ENCODE results near the gene MAMDC2. TPM values are rescaled to one million over a fixed set of nuclear protein-coding genes. Genes with fewer than 3 reads are reported as not detected.

Gene MAMDC2
- total RNA-seq, 1 experiment from 2014 or later = 4.6 TPM

DNA sequence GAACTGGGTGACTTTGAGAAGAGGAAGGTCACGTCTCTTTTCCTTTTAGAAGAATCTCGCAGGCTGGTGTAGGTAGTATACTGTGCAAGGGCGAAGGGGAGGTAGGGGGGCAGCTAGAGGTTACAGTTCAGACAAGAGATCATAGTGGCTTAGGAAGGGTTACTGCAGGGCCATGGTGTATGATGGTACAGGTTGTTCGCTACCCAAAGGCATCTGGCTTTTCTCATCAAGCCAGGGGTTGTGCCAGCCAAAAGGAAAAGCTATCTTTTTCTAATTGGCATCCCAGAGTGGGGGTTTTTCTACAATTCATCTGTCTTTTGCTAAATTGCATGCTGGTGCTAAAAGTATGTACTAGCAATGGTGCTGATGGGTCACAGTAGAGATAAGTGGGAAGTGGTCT, 22.8 kb downstream of the MAMDC2 start:
- no peak overlapping the region for H2BK15ac ChIP-seq (ENCODE audit: low read depth, low read length)

More for the DNA sequence above, 22.8 kb downstream of the MAMDC2 start:
- H2BK20ac ChIP-seq (ENCODE audit: low read depth, low read length, poor library complexity, severe bottlenecking) = no peak overlapping the region
- no peaks in the 10 kb centered on the region for H3K27me3 Mint-ChIP-seq (ENCODE audit: low read depth)
- peaks cover 3 to 7% of the 10 kb centered on the region in 2 experiments for H3K4me1 Mint-ChIP-seq
- no peaks in the 10 kb centered on the region for H3K36me3 Mint-ChIP-seq (ENCODE audit: insufficient read depth in 1 of 3, low read depth in 3 of 3)
- H4K91ac ChIP-seq (ENCODE audit: insufficient read length, low read depth, low read length) = no peak overlapping the region
- H4K20me1 ChIP-seq (ENCODE audit: control insufficient read depth, insufficient read depth, insufficient read length) = no peaks in the 10 kb centered on the region
- H2AFZ ChIP-seq (ENCODE audit: low read length) = no peak overlapping the region
- H3K79me1 ChIP-seq (ENCODE audit: insufficient read depth, low read depth, low read length, poor library complexity, severe bottlenecking) = no peaks in the 10 kb centered on the region
- H2AK5ac ChIP-seq (ENCODE audit: insufficient read length, low read length) = no peak overlapping the region
- no peak overlapping the region for H3K9ac ChIP-seq (ENCODE audit: extremely low read depth, insufficient read length, low read length)
- no peak overlapping the region for H4K8ac ChIP-seq (replicated peaks; ENCODE audit: insufficient read length, low read depth, low read length)
- no peak overlapping the region for H3K56ac ChIP-seq (ENCODE audit: insufficient read length, low read depth, low read length)
- TF ChIP-seq, protein P1, sequence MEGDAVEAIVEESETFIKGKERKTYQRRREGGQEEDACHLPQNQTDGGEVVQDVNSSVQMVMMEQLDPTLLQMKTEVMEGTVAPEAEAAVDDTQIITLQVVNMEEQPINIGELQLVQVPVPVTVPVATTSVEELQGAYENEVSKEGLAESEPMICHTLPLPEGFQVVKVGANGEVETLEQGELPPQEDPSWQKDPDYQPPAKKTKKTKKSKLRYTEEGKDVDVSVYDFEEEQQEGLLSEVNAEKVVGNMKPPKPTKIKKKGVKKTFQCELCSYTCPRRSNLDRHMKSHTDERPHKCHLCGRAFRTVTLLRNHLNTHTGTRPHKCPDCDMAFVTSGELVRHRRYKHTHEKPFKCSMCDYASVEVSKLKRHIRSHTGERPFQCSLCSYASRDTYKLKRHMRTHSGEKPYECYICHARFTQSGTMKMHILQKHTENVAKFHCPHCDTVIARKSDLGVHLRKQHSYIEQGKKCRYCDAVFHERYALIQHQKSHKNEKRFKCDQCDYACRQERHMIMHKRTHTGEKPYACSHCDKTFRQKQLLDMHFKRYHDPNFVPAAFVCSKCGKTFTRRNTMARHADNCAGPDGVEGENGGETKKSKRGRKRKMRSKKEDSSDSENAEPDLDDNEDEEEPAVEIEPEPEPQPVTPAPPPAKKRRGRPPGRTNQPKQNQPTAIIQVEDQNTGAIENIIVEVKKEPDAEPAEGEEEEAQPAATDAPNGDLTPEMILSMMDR (conservative IDR thresholded peaks at IDR 0.05) = no peak
- H3K27me3 ChIP-seq (ENCODE audit: insufficient read depth, low read length) = no peaks in the 10 kb centered on the region
- H2BK120ac ChIP-seq (ENCODE audit: low read depth, low read length, poor library complexity, severe bottlenecking) = no peak overlapping the region
- H3K4me2 ChIP-seq (ENCODE audit: insufficient read depth, insufficient read length, low read length) = no peak overlapping the region
- no peak overlapping the region for H3K14ac ChIP-seq (ENCODE audit: insufficient read depth, low read length)
- no peaks in the 10 kb centered on the region for H3K9me3 ChIP-seq (ENCODE audit: control insufficient read depth, low read depth, low read length)
- no peaks in the 10 kb centered on the region for H3K9me3 Mint-ChIP-seq
- no peak overlapping the region for H3K23ac ChIP-seq (ENCODE audit: insufficient read length, low read depth, low read length)
- no peaks in the 10 kb centered on the region for H3K79me2 ChIP-seq (ENCODE audit: insufficient read depth, low read length)
- H2BK12ac ChIP-seq (ENCODE audit: insufficient read length, low read depth, low read length) = no peak overlapping the region
- no peak overlapping the region for H3T11ph ChIP-seq (ENCODE audit: low read length)
- no peak for DNase-seq
- H3K4me3 Mint-ChIP-seq = no peak overlapping the region
- no peak overlapping the region for H3K18ac ChIP-seq (ENCODE audit: insufficient read length, low read depth, low read length)
- H2BK5ac ChIP-seq (ENCODE audit: insufficient read length, low read length) = no peak overlapping the region
- H3K23me2 ChIP-seq (ENCODE audit: insufficient read length, low read depth, low read length, poor library complexity, severe bottlenecking) = no peaks in the 10 kb centered on the region
- no peak overlapping the region for H3K4ac ChIP-seq (ENCODE audit: low read depth, low read length)
- H3K27ac ChIP-seq (ENCODE audit: insufficient read length, low read depth, low read length) = no peak overlapping the region
- H3K4me1 ChIP-seq (ENCODE audit: insufficient read depth, low read length) = peaks cover 3% of the 10 kb centered on the region
- no CpG with 5 or more reads among the region's 4 CpGs for WGBS (ENCODE audit: extremely low coverage, insufficient read length, low lambda C conversion rate)
- H3K27ac Mint-ChIP-seq = no peak overlapping the region
- no peak overlapping the region for H4K5ac ChIP-seq (ENCODE audit: insufficient read length, low read depth, low read length)
